Keratinocyte (primary cell): ENCODE measurements around the gene ZNF688. TPM values are rescaled to one million over a fixed set of nuclear protein-coding genes. Genes with fewer than 3 reads are reported as not detected.

Experiments used
- DNase-seq: peaks from one replicate; pipeline ENCODE4 v3.0.0-alpha.2; 2011; ENCODE audit warnings: low read depth, missing footprints, low spot score
- FAIRE-seq: peaks from 2 replicates; lab custom pipeline; 2011; peaks lifted over from hg19 to GRCh38; lab: Jason Lieb, UNC
- H2AFZ ChIP-seq: 2 replicates; pipeline ENCODE4 v1.6.0; 2012; ENCODE audit warnings: low read length, control low read depth, inconsistent platforms; ENCODE audit not compliant: control insufficient read depth
- H3K27ac ChIP-seq: 2 replicates; pipeline ENCODE4 v1.5.1; 2011; ENCODE audit warnings: low read length; ENCODE audit not compliant: control insufficient read depth, insufficient read depth
- H3K27me3 ChIP-seq: 3 replicates; pipeline ENCODE4 v1.6.0; 2011; ENCODE audit warnings: low read length; ENCODE audit not compliant: control insufficient read depth, insufficient read depth; ENCODE audit errors: extremely low read depth
- H3K36me3 ChIP-seq, 2 experiments: 2 replicates in 1 of 2; 3 replicates in 1 of 2; pipeline ENCODE4 v1.5.1; 2011; ENCODE audit warnings: low read length in 2 of 2, mild to moderate bottlenecking in 1 of 2; ENCODE audit not compliant: control insufficient read depth in 2 of 2, insufficient read depth in 2 of 2; ENCODE audit errors: extremely low read depth in 1 of 2
- H3K4me1 ChIP-seq: 3 replicates; pipeline ENCODE4 v1.5.1; 2011; ENCODE audit warnings: low read length; ENCODE audit not compliant: control insufficient read depth, insufficient read depth; ENCODE audit errors: extremely low read depth
- H3K4me2 ChIP-seq: 3 replicates; pipeline ENCODE4 v1.6.0; 2011; ENCODE audit warnings: low read depth, low read length; ENCODE audit not compliant: control insufficient read depth, insufficient read depth; ENCODE audit errors: extremely low read depth
- H3K4me3 ChIP-seq, 3 experiments: fragments of 200-600 bp in 1 of 3; sonication (generic) in 1 of 3; 2 replicates in 2 of 3; 3 replicates in 1 of 3; pipeline ENCODE4 v1.5.1; 2011 to 2016; ENCODE audit warnings: low read length in 3 of 3, mild to moderate bottlenecking in 3 of 3, control low read depth in 2 of 3, inconsistent platforms in 1 of 3, low read depth in 1 of 3, mixed read lengths in 1 of 3, mixed run types in 1 of 3, moderate library complexity in 1 of 3; ENCODE audit not compliant: control insufficient read depth in 2 of 3, insufficient read depth in 2 of 3; ENCODE audit errors: extremely low read depth in 1 of 3
- H3K79me2 ChIP-seq: 2 replicates; pipeline ENCODE4 v1.6.0; 2012; ENCODE audit warnings: low read length; ENCODE audit not compliant: control insufficient read depth, insufficient read depth
- H3K9ac ChIP-seq: 3 replicates; pipeline ENCODE4 v1.6.0; 2011; ENCODE audit warnings: low read length; ENCODE audit not compliant: control insufficient read depth, insufficient read depth; ENCODE audit errors: extremely low read depth
- H3K9me1 ChIP-seq: 3 replicates; pipeline ENCODE4 v1.6.0; 2011; ENCODE audit warnings: low read length; ENCODE audit not compliant: control insufficient read depth, insufficient read depth; ENCODE audit errors: extremely low read depth
- H3K9me3 ChIP-seq: 2 replicates; pipeline ENCODE4 v1.5.1; 2012; ENCODE audit warnings: low read depth, low read length; ENCODE audit not compliant: control insufficient read depth
- H4K20me1 ChIP-seq: 3 replicates; pipeline ENCODE4 v1.6.0; 2011; ENCODE audit warnings: low read length; ENCODE audit not compliant: control insufficient read depth, insufficient read depth; ENCODE audit errors: extremely low read depth
- EZH2 ChIP-seq: IDR thresholded peaks from one replicate; pipeline ENCODE4 v1.6.1; 2012; ENCODE audit warnings: inconsistent platforms, mild to moderate bottlenecking, low read length, moderate library complexity
- dilution Hi-C: fragments of 300-500 bp; cut with MboI; formaldehyde crosslinking; loops from one replicate; pipeline ENCODE4 v1.7.0; 2020; ENCODE audit warnings: low sequenced_read_pairs; ENCODE audit not compliant: extremely low pct_ligation_motif_present
- polyA plus RNA-seq, 5 experiments: library from polyadenylated mRNA; depleted of rRNA in 3 of 5; stranded (reverse) in 3 of 5; stranded (forward) in 1 of 5; unstranded in 1 of 5; fragments of >200 nt; gene quantifications; 1 replicate in 1 of 5; 2 replicates in 3 of 5; 3 replicates in 1 of 5; pipeline versions ENCODE4 v1.2.1 to v1.2.3, GENCODE V29; 2011 to 2012; ENCODE audit warnings: missing spikeins in 2 of 5, low read depth in 1 of 5, low replicate concordance in 1 of 5
- TF ChIP-seq, protein P1 (sequence below), 3 experiments: IDR thresholded peaks in 1 of 3; conservative IDR thresholded peaks in 1 of 3; optimal IDR thresholded peaks in 1 of 3; 2 replicates in 2 of 3; 3 replicates in 1 of 3; pipeline versions ENCODE3 to v1.5.1; 2011; ENCODE audit warnings: low read length in 3 of 3, mild to moderate bottlenecking in 3 of 3, moderate library complexity in 2 of 3, control low read depth in 1 of 3, inconsistent platforms in 1 of 3; ENCODE audit not compliant: insufficient read depth in 2 of 3; ENCODE audit errors: extremely low read depth in 1 of 3

Gene ZNF688
- polyA plus RNA-seq, 1 donor (not counting 4 experiments of a cell fraction or from before 2014, with no cell fraction given) = 4.9 TPM

DNA sequence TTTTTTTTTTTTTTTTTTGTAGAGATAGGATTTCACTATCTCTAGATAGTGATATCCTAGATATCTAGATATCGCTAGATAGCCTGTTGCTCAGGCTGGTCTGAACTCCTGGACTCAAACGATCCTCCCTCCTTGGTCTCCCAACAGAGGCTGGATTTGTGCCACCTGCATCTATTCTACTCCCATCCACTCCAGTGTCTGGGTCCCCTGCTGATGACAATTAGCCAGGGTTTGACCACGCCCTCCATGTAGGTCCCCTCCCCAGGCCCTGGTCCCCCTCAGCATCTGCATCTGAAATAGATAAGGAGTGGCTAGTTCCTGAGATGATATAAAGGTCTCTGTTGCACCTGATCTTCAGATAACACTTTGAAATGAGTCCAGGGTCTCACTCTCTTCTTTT, 2.2 kb downstream of the ZNF688 start:
- H3K9me1 ChIP-seq = no peaks in the 10 kb centered on the region
- H3K4me1 ChIP-seq = peaks cover 24% of the 10 kb centered on the region
- no peaks in the 10 kb centered on the region for H3K36me3 ChIP-seq
- H3K9me3 ChIP-seq = no peaks in the 10 kb centered on the region
- DNase-seq (no peak), FAIRE-seq (no peak)
- H3K4me2 ChIP-seq = no peak overlapping the region
- no peak for TF ChIP-seq EZH2
- TF ChIP-seq, protein P1, sequence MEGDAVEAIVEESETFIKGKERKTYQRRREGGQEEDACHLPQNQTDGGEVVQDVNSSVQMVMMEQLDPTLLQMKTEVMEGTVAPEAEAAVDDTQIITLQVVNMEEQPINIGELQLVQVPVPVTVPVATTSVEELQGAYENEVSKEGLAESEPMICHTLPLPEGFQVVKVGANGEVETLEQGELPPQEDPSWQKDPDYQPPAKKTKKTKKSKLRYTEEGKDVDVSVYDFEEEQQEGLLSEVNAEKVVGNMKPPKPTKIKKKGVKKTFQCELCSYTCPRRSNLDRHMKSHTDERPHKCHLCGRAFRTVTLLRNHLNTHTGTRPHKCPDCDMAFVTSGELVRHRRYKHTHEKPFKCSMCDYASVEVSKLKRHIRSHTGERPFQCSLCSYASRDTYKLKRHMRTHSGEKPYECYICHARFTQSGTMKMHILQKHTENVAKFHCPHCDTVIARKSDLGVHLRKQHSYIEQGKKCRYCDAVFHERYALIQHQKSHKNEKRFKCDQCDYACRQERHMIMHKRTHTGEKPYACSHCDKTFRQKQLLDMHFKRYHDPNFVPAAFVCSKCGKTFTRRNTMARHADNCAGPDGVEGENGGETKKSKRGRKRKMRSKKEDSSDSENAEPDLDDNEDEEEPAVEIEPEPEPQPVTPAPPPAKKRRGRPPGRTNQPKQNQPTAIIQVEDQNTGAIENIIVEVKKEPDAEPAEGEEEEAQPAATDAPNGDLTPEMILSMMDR (optimal IDR thresholded peaks at IDR 0.05 in 1 of 3, IDR thresholded peaks at IDR 0.05 in 1 of 3, conservative IDR thresholded peaks at IDR 0.05 in 1 of 3; ENCODE audit: extremely low read depth in 1 of 3, insufficient read depth in 2 of 3, low read length in 3 of 3) = no peak
- no peaks in the 10 kb centered on the region for H3K79me2 ChIP-seq
- H4K20me1 ChIP-seq = no peaks in the 10 kb centered on the region
- no peak overlapping the region for H3K4me3 ChIP-seq
- no peaks in the 10 kb centered on the region for H3K27me3 ChIP-seq
- no peak overlapping the region for H3K27ac ChIP-seq
- dilution Hi-C loops = no loop called here
- no peak overlapping the region for H2AFZ ChIP-seq
- H3K9ac ChIP-seq = no peak overlapping the region

GRCh38 chr16:30567991-30568638, 3.4 kb downstream of the ZNF688 start:
- no peaks in the 10 kb centered on the region for H3K9me1 ChIP-seq
- FAIRE-seq (peak; percentile 64), DNase-seq (peak; percentile 69)
- peak overlapping the region; percentile 91 for H3K27ac ChIP-seq
- TF ChIP-seq, protein P1 (optimal IDR thresholded peaks at IDR 0.05 in 1 of 3, IDR thresholded peaks at IDR 0.05 in 1 of 3, conservative IDR thresholded peaks at IDR 0.05 in 1 of 3; ENCODE audit: extremely low read depth in 1 of 3, insufficient read depth in 2 of 3, low read length in 3 of 3) = no peak
- no peak for TF ChIP-seq EZH2
- peak overlapping the region; percentile 52 for H3K4me2 ChIP-seq
- H3K9ac ChIP-seq = peak overlapping the region; percentile 67
- H3K36me3 ChIP-seq = no peaks in the 10 kb centered on the region
- no peak overlapping the region for H2AFZ ChIP-seq
- no peak overlapping the region for H3K4me3 ChIP-seq
- peaks cover 24% of the 10 kb centered on the region for H3K4me1 ChIP-seq
- dilution Hi-C loops = no loop called here
- H3K79me2 ChIP-seq = no peaks in the 10 kb centered on the region
- no peaks in the 10 kb centered on the region for H4K20me1 ChIP-seq
- no peaks in the 10 kb centered on the region for H3K27me3 ChIP-seq
- H3K9me3 ChIP-seq = no peaks in the 10 kb centered on the region
